Thyroid gland (tissue), 4 donors: ENCODE data around the gene CYP46A1. TPM values are rescaled to one million over a fixed set of nuclear protein-coding genes. Genes with fewer than 3 reads are reported as not detected.
A peak's percentile ranks its signal among the peaks of the same experiment; 100 is the strongest.

ENCODE experiments used
- DNase-seq, 2 donors: peaks; one replicate each; pipeline ENCODE4 v3.0.0-alpha.2; 2019
- H3K27ac ChIP-seq, 3 donors: fragments of 200-600 bp; sonication (generic); 1 replicate in 2 of 3; 2 replicates in 1 of 3; pipeline ENCODE4 v1.5.1; 2016 to 2019; ENCODE audit warnings: mild to moderate bottlenecking in 1 of 3, moderate library complexity in 1 of 3
- H3K27me3 ChIP-seq: fragments of 200-600 bp; sonication (generic); one replicate; pipeline ENCODE4 v1.5.1; 2019
- H3K36me3 ChIP-seq, 2 donors: fragments of 200-600 bp; sonication (generic); one replicate each; pipeline ENCODE4 v1.5.1; 2016 to 2019
- H3K4me1 ChIP-seq, 2 donors: fragments of 200-600 bp; sonication (generic); one replicate each; pipeline ENCODE4 v1.5.1; 2017 to 2019
- H3K4me3 ChIP-seq, 3 donors: fragments of 200-600 bp; sonication (generic); replicated peaks in 1 of 3; 1 replicate in 2 of 3; 2 replicates in 1 of 3; pipeline ENCODE4 v1.5.1; 2016; ENCODE audit warnings: mild to moderate bottlenecking in 1 of 3
- H3K9me3 ChIP-seq: fragments of 200-600 bp; sonication (generic); one replicate; pipeline ENCODE4 v1.5.1; 2017
- CTCF ChIP-seq, 6 experiments: fragments of 200-600 bp in 3 of 6; fragments of 450-650 bp in 3 of 6; sonication (generic) in 3 of 6; IDR thresholded peaks; one replicate each; pipeline ENCODE4 v1.5.1; 2016 to 2019; ENCODE audit warnings: antibody characterized with exemption in 6 of 6, mild to moderate bottlenecking in 2 of 6, inconsistent platforms in 1 of 6, moderate library complexity in 1 of 6
- POLR2A ChIP-seq, 2 donors: fragments of 450-650 bp; IDR thresholded peaks; one replicate each; pipeline ENCODE4 v1.6.1; 2017; ENCODE audit warnings: antibody characterized with exemption in 2 of 2, mild to moderate bottlenecking in 2 of 2, moderate library complexity in 1 of 2
- WGBS, 2 donors: methylation state at CpG; one replicate each; pipeline ENCODE4 v1.1.5; 2017; 5-methylcytosine and 5-hydroxymethylcytosine counted together
- intact Hi-C: fragments of 100-400 bp; cut with DNase I; formaldehyde crosslinking; loops from one replicate; pipeline ENCODE4 v1.15.1; 2023
- total RNA-seq, 4 donors: library from RNA; depleted of rRNA; stranded (reverse); fragments of >200 nt; gene quantifications; one replicate each; pipeline ENCODE4 v1.2.3, GENCODE V29; 2016

CYP46A1 gene
- total RNA-seq, 4 donors from 2014 or later: 0.54 to 5.2 (median 1.5) TPM

GRCh38 chr14:99681832-99682148, 2.3 kb upstream of the CYP46A1 start:
- H3K4me1 ChIP-seq: peaks cover 11 to 18% of the 10 kb centered on the region in 2 donors
- no peaks in the 10 kb centered on the region for H3K27me3 ChIP-seq
- intact Hi-C loops: loop anchor here (2.0 to 10.0 kb wide), 3 partner anchors 77 to 863 kb away; partner anchors contain the start of gene CCDC85C
- WGBS, 2 donors: 55 to 59% methylated on average over 11 of the region's 11 CpGs
- no peaks in the 10 kb centered on the region for H3K36me3 ChIP-seq
- DNase-seq: no peak
- no peak overlapping the region for H3K4me3 ChIP-seq
- TF ChIP-seq POLR2A (IDR thresholded peaks at IDR 0.05) (no peak), CTCF (IDR thresholded peaks at IDR 0.05) (no peak)
- H3K27ac ChIP-seq: no peak overlapping the region
- H3K9me3 ChIP-seq: no peaks in the 10 kb centered on the region

- peak; percentile 74 to 83 for DNase-seq
- peaks cover 11 to 15% of the 10 kb centered on the region in 2 donors for H3K4me1 ChIP-seq
- peak overlapping the region in 2 of 3 donors; percentile 30 to 67 for H3K27ac ChIP-seq
- H3K36me3 ChIP-seq: no peaks in the 10 kb centered on the region
- peak overlapping the region; percentile 54 to 81 (median 61) for H3K4me3 ChIP-seq
- H3K27me3 ChIP-seq: no peaks in the 10 kb centered on the region
- TF ChIP-seq POLR2A (IDR thresholded peaks at IDR 0.05) (no peak), CTCF (IDR thresholded peaks at IDR 0.05) (peak; percentile 59 to 96 (median 86))
- intact Hi-C loops: loop anchor here (2.0 to 10.0 kb wide), 3 partner anchors 78 to 862 kb away; partner anchors contain the start of gene CCDC85C
- H3K9me3 ChIP-seq: no peaks in the 10 kb centered on the region
- 3% methylated on average over 28 to 35 of the region's 42 CpGs for WGBS, 2 donors
Observed at GRCh38 chr14:99682809-99683618, 1.1 kb upstream of the CYP46A1 start.

- Histone ChIP-seq H3K27me3 (no peaks in the 10 kb centered on the region), H3K36me3 (no peaks in the 10 kb centered on the region), H3K4me1 (peaks cover 11 to 15% of the 10 kb centered on the region in 2 donors), H3K27ac (no peak overlapping the region), H3K4me3 (peak overlapping the region; percentile 44 to 68 (median 48)), H3K9me3 (no peaks in the 10 kb centered on the region)
- no peak for DNase-seq
- intact Hi-C loops: loop anchor here (10.0 kb wide), 2 partner anchors 80 to 860 kb away; partner anchors contain the start of gene CCDC85C
- TF ChIP-seq CTCF (IDR thresholded peaks at IDR 0.05) (no peak), POLR2A (IDR thresholded peaks at IDR 0.05) (no peak)
- WGBS, 2 donors: 14 to 19% methylated on average over 9 to 10 of the region's 45 CpGs
Observed at GRCh38 chr14:99684410-99684934, 374 bp downstream of the CYP46A1 start.

- peaks cover 11 to 15% of the 10 kb centered on the region in 2 donors for H3K4me1 ChIP-seq
- H3K4me3 ChIP-seq: no peak overlapping the region
- WGBS, 2 donors: 64 to 68% methylated on average over 11 of the region's 11 CpGs
- intact Hi-C loops: loop anchor here (10.0 kb wide), 2 partner anchors 80 to 860 kb away; partner anchors contain the start of gene CCDC85C
- H3K27ac ChIP-seq: no peak overlapping the region
- no peak for TF ChIP-seq POLR2A (IDR thresholded peaks at IDR 0.05)
- no peak for TF ChIP-seq CTCF (IDR thresholded peaks at IDR 0.05)
- H3K36me3 ChIP-seq: no peaks in the 10 kb centered on the region
- no peaks in the 10 kb centered on the region for H3K9me3 ChIP-seq
- DNase-seq: no peak
- no peaks in the 10 kb centered on the region for H3K27me3 ChIP-seq
Observed at GRCh38 chr14:99685151-99685591, 1.1 kb downstream of the CYP46A1 start.

GRCh38 chr14:99685596-99685995, 1.5 kb downstream of the CYP46A1 start:
- DNase-seq: no peak
- WGBS, 2 donors: 67 to 89% methylated on average over 1 of the region's 1 CpG
- intact Hi-C loops: loop anchor here (10.0 kb wide), 2 partner anchors 81 to 859 kb away; partner anchors contain the start of gene CCDC85C
- peaks cover 11 to 15% of the 10 kb centered on the region in 2 donors for H3K4me1 ChIP-seq
- TF ChIP-seq CTCF (IDR thresholded peaks at IDR 0.05) (no peak), POLR2A (IDR thresholded peaks at IDR 0.05) (no peak)
- no peaks in the 10 kb centered on the region for H3K27me3 ChIP-seq
- no peaks in the 10 kb centered on the region for H3K36me3 ChIP-seq
- no peak overlapping the region for H3K4me3 ChIP-seq
- H3K27ac ChIP-seq: no peak overlapping the region
- H3K9me3 ChIP-seq: no peaks in the 10 kb centered on the region
